Smooth muscle cell (in vitro differentiated cells): ENCODE data around the gene KAT7. TPM values are rescaled to one million over a fixed set of nuclear protein-coding genes. Genes with fewer than 3 reads are reported as not detected.

Experiments used
- DNase-seq: peaks from one replicate; lab custom pipeline; 2025; ENCODE audit not compliant: unreplicated experiment; lab: John Stamatoyannopoulos, UW
- H2AFZ ChIP-seq: fragments of 200-600 bp; sonication (generic); 2 replicates; pipeline ENCODE4 v1.6.0; 2016; ENCODE audit warnings: antibody characterized with exemption, low read depth, mild to moderate bottlenecking
- H3F3A ChIP-seq: fragments of 200-600 bp; sonication (generic); 2 replicates; pipeline ENCODE4 v1.6.0; 2017; ENCODE audit warnings: antibody characterized with exemption, low read depth
- H3K27ac ChIP-seq: fragments of 200-600 bp; sonication (generic); 2 replicates; pipeline ENCODE4 v1.5.1; 2016; ENCODE audit warnings: low read depth, mild to moderate bottlenecking
- H3K27me3 ChIP-seq: fragments of 200-600 bp; sonication (generic); 2 replicates; pipeline ENCODE4 v1.6.1; 2016; ENCODE audit warnings: low read depth, mild to moderate bottlenecking
- H3K36me3 ChIP-seq: fragments of 200-600 bp; sonication (generic); 2 replicates; pipeline ENCODE4 v1.5.1; 2016; ENCODE audit warnings: low read depth
- H3K4me1 ChIP-seq: fragments of 200-600 bp; sonication (generic); 2 replicates; pipeline ENCODE4 v1.5.1; 2016; ENCODE audit warnings: low read depth
- H3K4me2 ChIP-seq: fragments of 200-600 bp; sonication (generic); 2 replicates; pipeline ENCODE4 v1.6.0; 2016; ENCODE audit warnings: mild to moderate bottlenecking
- H3K4me3 ChIP-seq: fragments of 200-600 bp; sonication (generic); 2 replicates; pipeline ENCODE4 v1.5.1; 2016; ENCODE audit warnings: mild to moderate bottlenecking
- H3K79me2 ChIP-seq: fragments of 200-600 bp; sonication (generic); 2 replicates; pipeline ENCODE4 v1.6.0; 2016; ENCODE audit warnings: low read depth, mild to moderate bottlenecking
- H3K9ac ChIP-seq: fragments of 200-600 bp; sonication (generic); 2 replicates; pipeline ENCODE4 v1.6.0; 2016; ENCODE audit warnings: low read depth
- H3K9me3 ChIP-seq: fragments of 200-600 bp; sonication (generic); replicated peaks from 2 replicates; pipeline ENCODE4 v1.5.1; 2016; ENCODE audit warnings: low read depth
- H4K20me1 ChIP-seq: fragments of 200-600 bp; sonication (generic); 2 replicates; pipeline ENCODE4 v1.6.0; 2016; ENCODE audit warnings: low read depth
- CTCF ChIP-seq: fragments of 200-600 bp; sonication (generic); IDR thresholded peaks from 2 replicates; pipeline ENCODE4 v1.5.1; 2017; ENCODE audit warnings: borderline replicate concordance, mild to moderate bottlenecking, antibody characterized with exemption; ENCODE audit not compliant: insufficient read depth, poor library complexity, severe bottlenecking
- whole genome bisulfite sequencing: methylation state at CpG from one replicate; pipeline ENCODE4 v1.1.7; 2016; ENCODE audit warnings: low lambda C conversion rate; 5-methylcytosine and 5-hydroxymethylcytosine counted together
- polyA plus RNA-seq: library from polyadenylated mRNA; unstranded; fragments of >200 nt; fragmentation: Nextera tagmentation; extraction: Ambion mirVana; gene quantifications from 2 replicates; pipeline ENCODE4 v1.2.1, GENCODE V29; 2016
- total RNA-seq: library from RNA; depleted of rRNA; stranded (reverse); fragments of >200 nt; gene quantifications from 2 replicates; pipeline ENCODE4 v1.2.3, GENCODE V29; 2014

The KAT7 gene
- total and polyA plus RNA-seq, 2 experiments from 2014 or later, result 21.7 to 32.0 TPM

DNA sequence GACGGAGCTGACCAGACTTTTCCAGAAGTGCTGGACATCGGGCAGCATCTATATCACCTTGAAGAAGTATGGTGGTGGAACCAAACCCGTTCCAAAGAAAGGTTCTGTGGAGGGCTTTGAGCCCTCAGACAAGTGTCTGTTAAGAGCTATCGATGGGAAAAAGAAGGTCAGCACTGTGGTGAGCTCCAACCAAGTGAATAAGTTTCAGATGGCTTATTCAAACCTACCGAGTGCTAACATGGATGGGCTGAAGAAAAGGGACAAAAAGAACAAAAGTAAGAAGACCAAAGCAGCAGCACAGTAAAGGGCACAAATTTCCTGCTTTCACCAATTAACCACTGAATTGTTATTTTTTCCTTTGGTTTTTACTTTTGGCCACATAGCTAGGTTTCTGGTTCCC is 6.9 kb downstream of the KAT7 start:
- peaks cover 4% of the 10 kb centered on the region for H3K4me1 ChIP-seq
- peaks cover 27% of the 10 kb centered on the region for H3K36me3 ChIP-seq
- no peak for DNase-seq
- no peak overlapping the region for H2AFZ ChIP-seq
- no peak for TF ChIP-seq CTCF
- H3K9me3 ChIP-seq, result no peaks in the 10 kb centered on the region
- no peak overlapping the region for H3K27ac ChIP-seq
- WGBS, result 96% methylated on average over 5 of the region's 5 CpGs
- H3K9ac ChIP-seq, result no peak overlapping the region
- H3K4me2 ChIP-seq, result no peak overlapping the region
- H3K4me3 ChIP-seq, result no peak overlapping the region
- peaks cover 92% of the 10 kb centered on the region for H4K20me1 ChIP-seq
- peaks cover 83% of the 10 kb centered on the region for H3K79me2 ChIP-seq
- no peaks in the 10 kb centered on the region for H3F3A ChIP-seq
- no peaks in the 10 kb centered on the region for H3K27me3 ChIP-seq

GRCh38 chr17:49798182-49798581 is 9.7 kb downstream of the KAT7 start:
- no peak overlapping the region for H3K4me2 ChIP-seq
- H3K79me2 ChIP-seq, result peaks cover 82% of the 10 kb centered on the region
- H2AFZ ChIP-seq, result no peak overlapping the region
- peaks cover 92% of the 10 kb centered on the region for H4K20me1 ChIP-seq
- TF ChIP-seq CTCF, result no peak
- no peak overlapping the region for H3K9ac ChIP-seq
- H3F3A ChIP-seq, result no peaks in the 10 kb centered on the region
- 95% methylated on average over 8 of the region's 8 CpGs for WGBS
- H3K4me1 ChIP-seq, result no peaks in the 10 kb centered on the region
- DNase-seq, result no peak
- H3K27me3 ChIP-seq, result no peaks in the 10 kb centered on the region
- H3K27ac ChIP-seq, result no peak overlapping the region
- H3K36me3 ChIP-seq, result peaks cover 32% of the 10 kb centered on the region
- no peak overlapping the region for H3K4me3 ChIP-seq
- no peaks in the 10 kb centered on the region for H3K9me3 ChIP-seq

DNA sequence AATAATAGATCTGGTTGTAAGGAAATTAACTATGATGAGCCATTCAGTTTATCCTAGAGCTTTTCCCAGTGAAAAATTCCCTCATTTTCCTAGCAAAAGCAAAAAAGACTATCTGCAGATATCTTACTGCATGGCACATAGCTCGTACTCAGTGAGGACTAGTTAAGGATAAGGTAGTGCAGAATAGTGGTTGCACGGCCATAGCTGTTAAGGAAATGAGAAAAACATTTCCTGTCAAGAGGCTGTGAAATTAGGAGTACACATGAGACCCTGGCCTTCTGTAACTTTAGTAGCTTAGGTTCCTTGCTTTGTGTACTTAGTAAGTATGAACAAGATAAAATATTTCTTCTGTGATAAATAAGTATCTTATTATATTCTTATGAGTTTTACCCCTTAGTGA is 10.3 kb downstream of the KAT7 start:
- no peak overlapping the region for H2AFZ ChIP-seq
- no peak overlapping the region for H3K4me2 ChIP-seq
- no peak for TF ChIP-seq CTCF

DNA sequence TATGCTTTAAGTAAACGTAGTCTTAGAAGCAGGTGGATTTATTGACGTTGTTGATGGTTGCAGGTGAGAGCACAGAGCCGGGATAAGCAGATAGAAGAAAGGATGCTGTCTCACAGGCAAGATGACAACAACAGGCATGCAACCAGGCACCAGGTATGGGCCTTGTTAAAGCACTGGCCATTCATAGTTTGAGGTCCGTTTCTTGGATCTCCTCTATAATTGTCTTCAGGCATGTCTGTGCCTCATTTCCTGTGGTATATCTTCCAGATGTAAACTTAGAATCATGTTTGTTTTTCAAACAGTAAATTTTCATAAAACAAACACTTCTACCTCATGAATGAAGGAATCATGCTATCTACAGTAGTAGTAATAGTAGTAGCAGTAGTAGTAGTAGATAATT is 20.6 kb downstream of the KAT7 start:
- H3K4me3 ChIP-seq, result no peak overlapping the region
- no peak overlapping the region for H3K9ac ChIP-seq
- peaks cover 20% of the 10 kb centered on the region for H3K79me2 ChIP-seq
- peaks cover 58% of the 10 kb centered on the region for H4K20me1 ChIP-seq
- H3K36me3 ChIP-seq, result peaks cover 12% of the 10 kb centered on the region
- H3K27me3 ChIP-seq, result no peaks in the 10 kb centered on the region
- TF ChIP-seq CTCF, result no peak
- no peaks in the 10 kb centered on the region for H3K9me3 ChIP-seq
- no peak overlapping the region for H3K4me2 ChIP-seq
- no peak overlapping the region for H3K27ac ChIP-seq
- no peak overlapping the region for H2AFZ ChIP-seq
- H3F3A ChIP-seq, result no peaks in the 10 kb centered on the region
- no peaks in the 10 kb centered on the region for H3K4me1 ChIP-seq
- 94% methylated on average over 4 of the region's 4 CpGs for WGBS
- no peak for DNase-seq

More for the DNA sequence above, 10.3 kb downstream of the KAT7 start:
- Histone ChIP-seq H3K36me3 (peaks cover 30% of the 10 kb centered on the region), H3K9me3 (no peaks in the 10 kb centered on the region), H3F3A (no peaks in the 10 kb centered on the region), H3K9ac (no peak overlapping the region), H3K27ac (no peak overlapping the region), H3K4me1 (no peaks in the 10 kb centered on the region), H3K4me3 (no peak overlapping the region), H3K79me2 (peaks cover 76% of the 10 kb centered on the region), H4K20me1 (peaks cover 87% of the 10 kb centered on the region), H3K27me3 (no peaks in the 10 kb centered on the region)
- DNase-seq, result no peak
- WGBS, result 97% methylated on average over 2 of the region's 2 CpGs
